CMK (cell line): ENCODE data around the gene TRIM44.

Experiments used
- DNase-seq: peaks from one replicate; pipeline ENCODE4 v3.0.0-alpha.2; 2010; ENCODE audit warnings: low read depth

The TRIM44 gene, protein sequence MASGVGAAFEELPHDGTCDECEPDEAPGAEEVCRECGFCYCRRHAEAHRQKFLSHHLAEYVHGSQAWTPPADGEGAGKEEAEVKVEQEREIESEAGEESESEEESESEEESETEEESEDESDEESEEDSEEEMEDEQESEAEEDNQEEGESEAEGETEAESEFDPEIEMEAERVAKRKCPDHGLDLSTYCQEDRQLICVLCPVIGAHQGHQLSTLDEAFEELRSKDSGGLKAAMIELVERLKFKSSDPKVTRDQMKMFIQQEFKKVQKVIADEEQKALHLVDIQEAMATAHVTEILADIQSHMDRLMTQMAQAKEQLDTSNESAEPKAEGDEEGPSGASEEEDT

DNA sequence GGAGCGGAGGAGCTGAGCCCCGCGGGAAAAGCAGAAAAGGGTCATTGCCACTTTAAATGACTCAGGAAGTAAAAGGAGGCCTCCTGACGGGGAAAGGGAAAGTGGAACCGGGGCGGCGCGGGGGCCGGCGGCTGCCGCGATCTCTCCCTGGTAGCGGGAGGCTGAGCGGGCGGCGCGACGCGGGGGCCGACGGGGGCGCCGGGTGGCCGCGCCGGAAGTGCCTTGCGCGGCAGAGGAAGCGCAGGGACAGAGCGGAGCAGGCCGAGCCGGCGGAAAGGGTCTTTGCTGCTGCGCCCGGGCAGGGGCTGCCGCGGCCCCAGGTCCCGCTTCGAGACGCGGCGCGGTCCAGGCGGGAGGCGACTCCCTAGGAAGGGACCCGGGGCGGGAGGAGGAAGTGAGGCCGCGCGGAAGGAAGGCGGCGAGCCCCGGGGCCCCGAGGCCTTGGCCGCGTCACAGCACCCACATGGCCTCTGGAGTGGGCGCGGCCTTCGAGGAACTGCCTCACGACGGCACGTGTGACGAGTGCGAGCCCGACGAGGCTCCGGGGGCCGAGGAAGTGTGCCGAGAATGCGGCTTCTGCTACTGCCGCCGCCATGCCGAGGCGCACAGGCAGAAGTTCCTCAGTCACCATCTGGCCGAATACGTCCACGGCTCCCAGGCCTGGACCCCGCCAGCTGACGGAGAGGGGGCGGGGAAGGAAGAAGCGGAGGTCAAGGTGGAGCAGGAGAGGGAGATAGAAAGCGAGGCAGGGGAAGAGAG is at the start of gene TRIM44:
TRIM44 (plus strand) TSS at position 127 of the 759 bp plus-strand sequence; CDS start at position 464, 337 bp downstream.
- peak; percentile 25 for DNase-seq

DNA sequence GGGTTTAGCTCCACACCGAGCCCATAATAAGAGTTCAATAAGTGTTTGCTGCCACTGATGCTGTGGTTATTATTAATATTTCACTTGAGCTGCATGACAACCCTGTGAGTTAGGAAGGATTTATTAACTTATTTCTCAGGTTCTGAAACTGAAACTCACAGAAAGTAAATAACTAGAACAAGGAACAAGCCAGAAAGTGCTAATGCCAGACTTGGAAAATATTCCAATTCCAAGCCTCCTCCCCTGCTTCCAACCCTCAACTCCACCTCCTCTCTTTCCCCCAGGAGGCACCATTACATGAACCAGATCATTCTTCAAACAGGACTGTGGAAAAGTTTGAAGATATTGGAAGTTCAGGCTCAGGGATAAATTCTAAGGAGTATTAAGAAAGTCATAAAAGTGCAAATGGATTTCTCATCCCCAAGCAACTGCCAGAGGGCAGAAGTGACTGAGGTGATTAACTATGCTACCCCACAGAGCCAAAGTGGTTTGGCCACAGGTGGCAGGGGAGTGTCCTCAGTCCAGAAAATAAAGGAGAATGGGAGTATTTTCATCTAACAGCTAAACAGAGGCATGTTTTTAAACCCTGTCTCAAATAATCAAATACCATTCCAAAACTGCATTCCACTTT is 47.5 kb upstream of the TRIM44 start:
- no peak for DNase-seq

DNA sequence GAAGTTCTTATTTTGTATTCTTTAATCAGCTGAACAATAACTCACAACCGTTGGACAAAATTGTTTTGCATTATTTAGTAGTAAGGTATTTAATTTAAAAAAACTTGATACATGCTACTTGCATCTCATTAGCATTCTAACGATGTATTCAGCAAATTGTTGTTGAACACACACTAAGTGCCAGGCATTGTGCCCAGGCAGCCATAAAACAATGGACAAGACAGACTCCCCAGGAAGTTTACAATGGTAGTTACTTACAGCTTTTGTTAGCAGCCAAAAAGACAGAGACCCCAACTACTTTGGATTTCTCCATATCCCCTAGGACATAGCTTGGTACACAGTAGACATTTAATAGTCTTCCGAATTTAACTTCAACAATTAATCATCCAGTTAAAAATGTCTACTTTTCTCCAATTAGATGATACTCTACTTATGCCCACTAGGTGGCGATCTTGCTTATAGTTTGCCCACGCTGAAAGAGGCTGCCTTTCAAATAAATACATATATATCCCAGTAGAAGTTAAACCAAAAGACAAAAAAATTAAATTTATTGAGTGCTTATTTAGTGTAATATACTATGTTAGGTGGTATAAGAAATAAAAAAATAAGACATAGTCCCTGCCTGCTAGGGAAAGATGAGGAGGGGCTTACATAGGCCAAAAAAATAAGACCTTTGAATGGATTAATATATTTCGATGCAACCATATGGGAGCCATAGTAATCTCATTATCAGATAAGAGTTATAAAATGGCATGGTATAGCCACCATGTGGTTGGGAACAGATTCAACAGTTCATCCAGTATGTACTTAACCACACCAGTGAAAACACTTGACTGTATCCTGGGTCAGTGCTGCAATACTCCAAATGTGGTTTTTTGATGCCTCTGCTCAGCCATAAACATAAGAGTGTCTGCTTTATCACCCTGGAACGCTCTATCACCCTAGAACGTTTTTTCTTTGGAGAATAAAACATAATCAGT is 46.4 kb upstream of the TRIM44 start:
- DNase-seq, result no peak

DNA sequence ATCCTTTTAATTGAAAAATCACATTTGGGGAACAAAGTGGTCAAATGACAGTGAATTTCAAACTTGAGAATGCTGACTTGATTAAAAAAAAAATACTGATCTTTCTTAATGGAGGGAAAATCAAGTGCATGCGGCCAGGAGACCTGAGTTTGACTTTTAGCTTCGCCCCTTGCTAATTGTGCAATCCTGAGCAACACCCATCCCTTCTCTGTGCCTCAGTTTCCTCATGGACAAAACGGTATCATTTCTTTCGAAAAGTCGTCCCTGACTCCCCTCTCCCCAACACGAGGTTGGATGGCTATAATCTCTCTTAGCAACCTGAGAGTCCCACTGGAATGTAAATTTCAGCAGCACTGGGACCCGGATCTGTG is 45.3 kb upstream of the TRIM44 start:
- no peak for DNase-seq

DNA sequence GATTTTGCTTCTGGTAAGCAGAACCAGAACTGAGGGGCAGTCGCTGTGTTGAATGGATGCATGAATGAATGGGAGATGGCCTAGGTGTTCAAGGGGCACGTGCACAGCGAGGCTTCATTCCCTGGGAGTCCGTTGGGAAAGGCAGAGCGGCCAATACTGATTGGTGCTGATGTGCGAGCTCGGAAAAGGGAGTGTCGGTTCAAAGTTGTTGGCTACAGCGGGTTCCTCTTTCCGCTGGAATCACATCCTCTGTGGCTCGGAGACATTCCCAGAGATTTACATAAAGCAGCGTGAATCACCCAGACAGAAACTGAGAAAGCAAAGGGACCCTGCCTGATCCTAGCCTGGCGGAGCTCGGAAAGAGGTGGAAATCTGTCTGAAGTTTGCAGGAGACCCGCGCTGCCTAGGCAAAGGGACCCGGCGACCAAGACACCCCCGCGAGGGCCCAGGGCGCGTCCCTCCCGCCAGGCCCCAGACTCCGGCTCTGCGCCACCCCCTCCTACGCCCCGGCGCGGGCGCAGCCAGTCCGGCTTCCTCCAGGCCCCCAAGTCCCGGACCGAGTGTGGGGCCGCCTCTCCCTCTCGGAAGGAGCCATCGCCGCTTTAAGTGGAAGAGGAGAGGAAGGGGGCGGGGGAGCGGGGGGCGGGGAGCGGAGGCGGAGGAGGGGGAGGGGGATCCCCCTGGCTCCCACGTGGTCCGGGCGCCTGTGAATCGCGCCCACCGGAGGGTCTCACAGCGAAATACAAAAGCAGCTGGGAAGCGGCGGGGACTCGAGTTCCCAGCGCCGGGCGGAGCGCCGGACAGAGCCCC is 44.7 kb upstream of the TRIM44 start, which contains the start of gene FJX1:
FJX1 (plus strand) TSS at position 774 of the 810 bp plus-strand sequence. CDS start 177 bp downstream, outside the sequence.
- DNase-seq, result no peak

DNA sequence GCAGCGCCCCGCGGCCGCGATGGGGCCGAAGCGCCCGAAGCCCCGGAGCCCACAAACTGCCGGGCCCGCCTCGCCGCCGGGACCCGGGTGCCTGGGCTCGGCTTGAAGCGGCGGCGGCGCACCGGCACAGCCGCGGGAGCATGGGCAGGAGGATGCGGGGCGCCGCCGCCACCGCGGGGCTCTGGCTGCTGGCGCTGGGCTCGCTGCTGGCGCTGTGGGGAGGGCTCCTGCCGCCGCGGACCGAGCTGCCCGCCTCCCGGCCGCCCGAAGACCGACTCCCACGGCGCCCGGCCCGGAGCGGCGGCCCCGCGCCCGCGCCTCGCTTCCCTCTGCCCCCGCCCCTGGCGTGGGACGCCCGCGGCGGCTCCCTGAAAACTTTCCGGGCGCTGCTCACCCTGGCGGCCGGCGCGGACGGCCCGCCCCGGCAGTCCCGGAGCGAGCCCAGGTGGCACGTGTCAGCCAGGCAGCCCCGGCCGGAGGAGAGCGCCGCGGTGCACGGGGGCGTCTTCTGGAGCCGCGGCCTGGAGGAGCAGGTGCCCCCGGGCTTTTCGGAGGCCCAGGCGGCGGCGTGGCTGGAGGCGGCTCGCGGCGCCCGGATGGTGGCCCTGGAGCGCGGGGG is 44.0 kb upstream of the TRIM44 start:
- no peak for DNase-seq

DNA sequence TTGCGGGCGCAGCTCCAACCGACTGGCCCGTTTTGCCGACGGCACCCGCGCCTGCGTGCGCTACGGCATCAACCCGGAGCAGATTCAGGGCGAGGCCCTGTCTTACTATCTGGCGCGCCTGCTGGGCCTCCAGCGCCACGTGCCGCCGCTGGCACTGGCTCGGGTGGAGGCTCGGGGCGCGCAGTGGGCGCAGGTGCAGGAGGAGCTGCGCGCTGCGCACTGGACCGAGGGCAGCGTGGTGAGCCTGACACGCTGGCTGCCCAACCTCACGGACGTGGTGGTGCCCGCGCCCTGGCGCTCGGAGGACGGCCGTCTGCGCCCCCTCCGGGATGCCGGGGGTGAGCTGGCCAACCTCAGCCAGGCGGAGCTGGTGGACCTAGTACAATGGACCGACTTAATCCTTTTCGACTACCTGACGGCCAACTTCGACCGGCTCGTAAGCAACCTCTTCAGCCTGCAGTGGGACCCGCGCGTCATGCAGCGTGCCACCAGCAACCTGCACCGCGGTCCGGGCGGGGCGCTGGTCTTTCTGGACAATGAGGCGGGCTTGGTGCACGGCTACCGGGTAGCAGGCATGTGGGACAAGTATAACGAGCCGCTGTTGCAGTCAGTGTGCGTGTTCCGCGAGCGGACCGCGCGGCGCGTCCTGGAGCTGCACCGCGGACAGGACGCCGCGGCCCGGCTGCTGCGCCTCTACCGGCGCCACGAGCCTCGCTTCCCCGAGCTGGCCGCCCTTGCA is 43.3 kb upstream of the TRIM44 start:
- no peak for DNase-seq

DNA sequence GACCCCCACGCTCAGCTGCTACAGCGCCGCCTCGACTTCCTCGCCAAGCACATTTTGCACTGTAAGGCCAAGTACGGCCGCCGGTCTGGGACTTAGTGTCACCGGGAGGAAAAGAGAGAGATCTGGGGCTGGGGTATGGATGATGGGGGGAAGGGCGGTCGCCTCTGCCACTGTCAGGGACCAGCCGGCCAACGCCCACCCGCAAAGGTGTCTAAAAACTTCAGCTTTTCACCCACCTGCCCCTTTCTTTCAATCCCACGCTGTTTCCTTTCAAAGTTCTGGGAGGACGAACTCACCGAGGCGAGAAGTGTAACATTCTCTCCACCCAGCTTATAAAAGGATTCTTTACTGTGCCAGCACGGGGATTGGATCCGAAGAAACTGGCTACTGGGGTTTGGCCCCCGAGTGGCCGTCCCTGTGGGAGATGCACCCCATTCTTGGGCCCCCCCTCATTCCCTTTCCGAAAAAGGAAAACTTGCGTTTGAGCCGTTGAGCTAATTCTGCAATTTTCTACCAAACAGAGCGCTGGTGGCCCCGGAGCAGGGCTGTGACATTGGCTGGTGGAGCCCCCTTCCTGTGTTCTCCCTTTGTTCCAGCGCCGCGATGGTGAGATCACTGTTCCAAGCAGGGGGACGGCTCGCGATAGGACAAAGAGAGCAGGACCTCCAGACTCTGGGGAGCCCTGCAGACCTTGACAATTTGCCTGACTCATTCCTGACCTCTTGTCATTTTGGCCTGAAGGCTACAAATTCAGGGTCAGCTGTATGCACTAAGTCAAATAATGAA is 42.5 kb upstream of the TRIM44 start:
- no peak for DNase-seq

DNA sequence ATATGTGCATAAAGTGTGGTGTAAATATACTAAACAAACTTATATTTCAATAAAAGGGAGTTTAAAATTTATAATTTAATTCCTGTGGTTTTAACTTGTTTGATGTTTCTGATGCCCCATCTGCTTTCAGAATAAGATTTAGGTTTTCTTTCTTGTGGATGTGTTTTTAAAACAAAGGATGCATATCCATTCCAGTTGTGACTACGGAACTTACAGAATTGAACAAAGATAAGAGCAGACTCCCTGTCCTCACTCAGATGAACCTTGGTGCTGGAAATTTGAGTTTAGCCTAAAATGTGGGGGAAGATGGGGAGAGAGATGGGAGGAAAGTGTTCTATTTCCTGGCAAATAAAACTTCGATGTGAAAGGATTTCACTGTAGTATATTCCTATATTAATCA is 41.8 kb upstream of the TRIM44 start:
- no peak for DNase-seq

DNA sequence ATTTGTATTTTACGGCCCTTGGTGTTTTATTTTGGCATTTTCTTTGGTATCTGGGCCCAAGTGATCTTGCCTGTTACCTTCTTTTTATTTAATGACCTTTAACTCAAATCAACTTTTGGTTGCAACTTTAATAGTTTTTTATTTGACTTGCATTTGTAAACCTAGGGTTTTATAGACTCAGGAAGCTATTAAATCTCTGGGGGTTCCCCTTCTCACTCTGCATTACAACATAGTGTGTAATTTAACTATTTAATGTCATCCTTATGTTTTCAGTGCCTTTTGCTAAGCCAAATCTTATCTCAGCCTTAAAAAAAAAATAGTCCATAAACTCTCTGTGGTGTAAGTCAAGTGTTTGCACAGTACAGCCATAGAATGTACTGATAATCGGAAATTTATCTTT is 41.0 kb upstream of the TRIM44 start:
- no peak for DNase-seq

DNA sequence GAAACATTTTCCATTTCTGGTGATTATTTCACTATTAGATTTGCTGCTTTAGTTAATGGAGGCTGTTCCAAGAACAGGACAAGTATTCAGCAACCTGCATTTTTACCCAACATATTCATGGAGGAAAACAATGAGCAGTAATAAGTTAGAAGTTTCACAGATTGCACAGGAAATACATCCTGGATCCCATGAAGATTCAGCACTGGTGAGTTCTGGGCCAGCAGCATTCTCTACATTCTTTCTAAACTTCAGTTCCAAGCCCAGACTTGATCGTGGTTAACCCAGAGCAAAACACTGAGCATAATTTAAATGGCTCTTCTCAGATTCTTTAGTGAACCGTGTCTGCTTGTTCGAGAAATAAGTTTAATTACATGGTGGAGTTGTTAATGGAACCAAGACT is 40.5 kb upstream of the TRIM44 start:
- no peak for DNase-seq

DNA sequence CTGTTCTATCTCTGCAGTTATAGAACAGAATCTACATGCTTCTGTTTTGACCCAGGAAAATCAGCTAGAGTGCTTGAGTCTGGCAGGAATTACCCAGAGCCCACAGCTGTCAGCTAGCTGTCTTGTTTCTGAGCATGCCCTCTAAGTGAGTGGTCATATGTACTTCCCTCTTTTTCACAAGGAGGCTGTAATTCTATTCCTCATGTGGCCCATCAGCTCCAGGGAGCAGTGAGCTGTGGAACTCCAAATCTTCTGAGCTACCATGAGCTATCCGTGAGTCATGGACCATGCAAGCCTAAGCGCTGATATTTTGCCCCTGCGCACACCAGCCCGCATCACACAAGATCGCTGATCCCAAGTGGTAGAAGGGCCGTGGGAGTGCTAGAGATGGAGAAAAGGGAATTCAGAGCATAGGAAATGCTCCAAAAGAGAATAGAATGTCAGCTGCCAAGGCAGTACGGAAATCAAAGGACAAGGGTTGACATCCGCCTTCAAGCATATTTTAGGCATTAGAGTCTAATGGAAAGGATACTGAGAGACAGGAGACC is 38.9 kb upstream of the TRIM44 start:
- DNase-seq, result no peak

DNA sequence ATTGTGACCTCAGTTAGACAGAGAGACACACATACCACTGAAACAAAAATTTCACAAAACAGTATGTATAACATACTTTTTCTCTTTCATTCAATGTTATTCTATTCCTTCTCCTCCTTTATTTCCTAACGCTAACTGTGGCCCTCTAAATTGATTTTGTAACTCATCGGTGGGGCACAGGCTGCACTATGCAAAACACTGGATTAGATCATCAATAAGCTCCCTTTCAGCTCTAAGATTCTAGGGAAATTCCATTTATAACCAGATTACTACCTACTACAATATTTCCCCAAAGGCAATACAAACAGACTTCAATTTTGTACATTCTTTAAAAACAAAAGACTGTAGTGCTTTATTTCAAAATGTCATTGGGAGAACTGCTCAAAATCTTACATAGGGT is 38.3 kb upstream of the TRIM44 start:
- no peak for DNase-seq

DNA sequence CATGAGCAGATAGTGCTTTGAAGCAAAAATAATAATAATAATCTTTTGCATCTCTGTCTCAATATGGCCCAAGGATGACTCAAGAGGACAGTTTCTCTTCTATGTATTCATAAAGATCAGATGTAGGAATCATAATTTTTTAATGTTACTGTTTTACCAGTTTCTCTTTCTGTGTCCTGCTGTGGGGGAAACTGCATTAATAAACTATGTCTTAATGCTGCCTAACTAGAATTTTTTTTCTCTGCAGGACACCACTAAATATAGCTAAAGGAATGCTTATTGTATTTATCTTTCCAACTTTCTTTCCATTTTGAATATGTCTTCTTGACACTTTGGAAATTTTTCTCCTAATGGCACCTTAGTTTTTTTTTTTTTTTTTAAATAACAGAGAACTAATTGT is 37.8 kb upstream of the TRIM44 start:
- DNase-seq, result no peak

DNA sequence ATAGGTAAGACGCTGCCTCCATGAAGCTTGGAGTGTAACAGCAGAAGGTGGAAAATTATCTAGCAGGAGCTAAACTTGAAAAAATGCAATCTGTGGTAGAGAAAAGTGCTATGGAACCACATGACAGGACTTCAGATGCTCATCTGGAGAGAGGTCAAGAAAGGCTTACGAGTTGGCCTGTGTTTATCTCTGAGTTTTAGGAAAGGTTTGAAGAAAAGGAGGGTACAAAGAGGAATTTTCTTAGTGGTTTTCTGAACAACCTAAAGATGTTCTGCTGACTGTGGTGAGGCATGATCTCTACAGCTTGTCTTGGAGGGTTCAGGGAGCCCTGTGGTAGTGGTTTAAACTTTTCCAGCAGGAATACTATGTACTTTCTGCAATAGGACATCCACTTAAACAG is 36.1 kb upstream of the TRIM44 start:
- no peak for DNase-seq

DNA sequence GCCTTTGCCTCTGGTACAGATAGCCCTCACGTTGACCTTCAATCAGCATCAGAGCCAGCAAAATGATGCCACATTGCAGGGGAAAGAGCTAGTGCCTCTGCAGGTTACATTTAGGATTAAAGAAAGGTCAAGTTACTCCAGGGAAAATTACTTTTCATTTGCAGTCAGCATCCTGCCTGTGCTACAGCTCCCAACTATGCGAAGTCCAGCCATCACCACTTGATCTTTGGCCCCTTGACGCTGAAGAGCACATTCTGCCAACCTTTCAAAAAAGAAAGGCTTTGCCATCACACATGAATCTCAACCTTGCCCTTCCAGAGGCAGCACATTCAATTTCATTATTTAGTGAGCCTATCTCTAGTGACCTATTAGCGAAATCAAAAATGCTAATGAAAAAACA is 33.1 kb upstream of the TRIM44 start:
- no peak for DNase-seq

DNA sequence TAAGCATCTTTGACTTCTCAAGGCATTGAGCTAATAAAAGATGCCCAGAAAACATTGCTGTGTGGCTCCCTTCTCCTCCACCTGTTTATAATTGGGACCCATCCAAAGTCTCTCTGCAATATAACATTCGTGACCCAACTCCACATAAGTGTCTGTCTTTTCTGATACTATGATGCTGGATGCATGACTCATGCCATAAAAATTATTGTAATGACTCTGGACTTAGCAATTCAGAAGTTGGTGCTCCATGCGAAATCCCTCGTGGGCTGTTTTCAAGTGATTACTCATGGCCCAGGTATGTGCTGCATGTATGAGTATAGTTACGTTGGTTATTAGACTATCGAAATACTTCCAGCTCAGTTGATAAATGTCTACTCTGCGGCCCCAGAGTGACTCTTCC is 32.7 kb upstream of the TRIM44 start:
- DNase-seq, result no peak

DNA sequence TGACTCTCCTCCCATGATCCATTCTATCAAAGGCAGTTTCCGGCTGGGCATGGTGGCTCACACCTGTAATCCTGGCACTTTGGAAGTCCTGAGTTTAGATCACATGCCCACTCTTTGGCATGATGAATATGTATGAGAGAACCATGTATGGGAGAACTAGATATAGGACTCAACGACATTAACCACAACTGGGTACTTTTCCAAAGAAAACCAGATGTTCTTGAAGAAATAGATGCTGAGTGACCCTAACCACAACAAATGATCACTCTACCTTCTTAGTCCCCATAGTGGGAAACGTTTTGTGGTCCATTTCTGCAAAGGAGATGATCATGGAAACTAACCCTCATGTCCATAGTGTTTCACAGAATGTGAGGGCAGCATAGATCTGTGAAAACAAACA is 30.7 kb upstream of the TRIM44 start:
- no peak for DNase-seq

DNA sequence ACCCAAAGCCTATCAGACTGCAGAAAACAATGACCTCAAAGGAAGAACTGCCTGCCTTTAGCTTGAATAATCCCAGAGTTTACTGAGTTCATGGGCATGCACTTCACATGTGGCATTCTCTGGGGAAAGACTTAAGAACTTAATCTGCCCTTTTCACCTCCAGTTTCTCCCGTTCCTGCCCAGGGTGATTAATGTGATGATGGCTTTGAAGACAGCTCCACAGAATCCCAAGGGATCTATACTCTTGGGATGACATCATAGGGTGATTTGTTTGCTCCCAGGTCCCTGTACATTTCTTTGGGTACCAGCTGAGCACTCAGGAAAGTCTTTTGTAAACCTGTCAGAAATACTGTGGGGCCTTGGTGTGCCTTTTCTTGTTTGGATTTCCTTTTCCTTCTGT is 30.3 kb upstream of the TRIM44 start:
- DNase-seq, result no peak
